BE2C (cell line): ENCODE results near the gene PLCG1.

ENCODE experiments used
- DNase-seq: peaks from one replicate; pipeline ENCODE4 v3.0.0-alpha.2; 2020
- H3K27me3 ChIP-seq: fragments of 250-450 bp; sonication (Bioruptor Pico); 2 replicates; pipeline ENCODE4 v1.5.1; 2020; ENCODE audit warnings: mild to moderate bottlenecking
- H3K36me3 ChIP-seq: fragments of 250-450 bp; sonication (Bioruptor Pico); 2 replicates; pipeline ENCODE4 v1.5.1; 2020; ENCODE audit warnings: mild to moderate bottlenecking
- H3K4me1 ChIP-seq: fragments of 250-450 bp; sonication (Bioruptor Pico); 2 replicates; pipeline ENCODE4 v1.5.1; 2020
- H3K4me3 ChIP-seq: 2 replicates; pipeline ENCODE4 v1.5.1; 2011; ENCODE audit warnings: low read depth, low read length
- H3K9me3 ChIP-seq: fragments of 250-450 bp; sonication (Bioruptor Pico); 2 replicates; pipeline ENCODE4 v1.5.1; 2020
- CTCF ChIP-seq: IDR thresholded peaks from 2 replicates; pipeline ENCODE4 v1.5.1; 2012; ENCODE audit warnings: mild to moderate bottlenecking, low read depth, low read length

PLCG1 gene

DNA sequence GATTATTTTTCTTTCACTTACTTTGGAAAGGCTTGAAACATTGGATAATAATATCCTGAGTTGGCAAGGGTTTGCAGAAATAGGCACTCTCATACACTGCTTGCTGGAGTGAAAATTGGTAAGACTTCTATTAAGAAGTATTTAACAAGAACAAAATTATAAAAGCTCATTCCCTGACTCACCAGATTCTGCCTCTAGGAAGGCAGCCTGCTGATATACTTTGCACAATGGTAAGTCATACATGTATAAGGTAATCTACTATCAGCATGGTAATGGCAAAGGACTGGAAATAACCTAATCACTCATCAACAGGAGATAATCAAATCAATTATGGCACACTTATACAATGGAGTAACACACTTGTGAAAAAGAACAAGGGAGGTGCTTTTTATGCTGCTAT is 85.8 kb downstream of the PLCG1 start:
- Histone ChIP-seq H3K4me1 (no peaks in the 10 kb centered on the region; the same call in none of the 2 replicates), H3K36me3 (no peaks in the 10 kb centered on the region), H3K9me3 (no peaks in the 10 kb centered on the region), H3K4me3 (no peak overlapping the region), H3K27me3 (no peaks in the 10 kb centered on the region)
- TF ChIP-seq CTCF: no peak
- no peak for DNase-seq

GRCh38 chr20:41224281-41224680 is 86.9 kb downstream of the PLCG1 start:
- TF ChIP-seq CTCF: no peak
- H3K27me3 ChIP-seq: no peaks in the 10 kb centered on the region
- no peaks in the 10 kb centered on the region for H3K9me3 ChIP-seq
- DNase-seq: no peak
- H3K4me3 ChIP-seq: no peak overlapping the region
- H3K4me1 ChIP-seq: no peaks in the 10 kb centered on the region; the same call in none of the 2 replicates
- H3K36me3 ChIP-seq: no peaks in the 10 kb centered on the region

DNA sequence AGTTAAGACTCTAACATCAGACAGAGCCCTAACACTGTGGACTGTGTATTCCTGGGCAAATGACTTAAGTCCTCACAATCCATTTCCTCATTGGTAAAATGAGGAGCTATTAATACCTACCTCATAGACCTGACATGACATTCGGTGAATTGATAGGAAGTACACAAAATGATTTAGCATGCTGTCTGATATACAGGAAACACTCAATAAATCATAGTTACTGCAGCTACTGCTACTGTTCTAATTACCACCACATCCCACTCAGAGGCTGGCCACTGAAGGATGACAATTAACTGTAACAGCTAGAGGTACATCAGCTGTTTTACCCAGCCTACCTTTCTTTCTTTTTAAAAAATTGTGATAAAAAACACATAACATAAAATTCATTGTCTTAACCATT is 87.7 kb downstream of the PLCG1 start:
- H3K4me3 ChIP-seq: no peak overlapping the region
- TF ChIP-seq CTCF: no peak
- H3K27me3 ChIP-seq: no peaks in the 10 kb centered on the region
- H3K9me3 ChIP-seq: no peaks in the 10 kb centered on the region
- no peak for DNase-seq
- H3K4me1 ChIP-seq: no peaks in the 10 kb centered on the region; the same call in none of the 2 replicates
- H3K36me3 ChIP-seq: no peaks in the 10 kb centered on the region

DNA sequence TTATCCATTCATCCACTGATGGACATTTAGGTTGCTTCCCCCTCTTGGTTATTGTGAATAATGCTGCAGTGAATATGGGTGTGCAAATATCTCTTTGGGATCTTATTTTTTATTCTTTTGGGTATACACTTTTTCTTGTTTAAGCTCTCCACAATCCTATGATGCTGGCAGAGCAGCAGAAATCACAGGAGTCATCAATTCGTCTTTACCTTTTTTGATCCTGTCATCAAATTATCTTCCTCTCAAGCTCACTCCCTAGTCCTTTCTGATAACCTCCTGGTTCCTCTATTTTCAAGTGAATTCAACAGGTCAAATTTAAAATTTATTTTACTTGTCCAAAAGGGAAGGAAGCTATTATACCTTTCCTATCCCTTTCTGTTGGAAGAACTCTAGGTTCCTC is 89.1 kb downstream of the PLCG1 start:
- Histone ChIP-seq H3K27me3 (no peaks in the 10 kb centered on the region), H3K36me3 (no peaks in the 10 kb centered on the region), H3K4me3 (no peak overlapping the region), H3K4me1 (no peaks in the 10 kb centered on the region; the same call in none of the 2 replicates), H3K9me3 (no peaks in the 10 kb centered on the region)
- no peak for DNase-seq
- no peak for TF ChIP-seq CTCF
